Trophoblast cell (in vitro differentiated cells and primary cell): ENCODE measurements around the gene CC2D2A.

Source experiments
- DNase-seq, 2 donors: peaks; one replicate each; pipeline ENCODE4 v3.0.0-alpha.2; 2016
- H2AFZ ChIP-seq: 2 replicates; pipeline ENCODE4 v1.6.1; 2013; ENCODE audit warnings: low read length, moderate library complexity, mild to moderate bottlenecking; ENCODE audit not compliant: insufficient read depth, poor library complexity
- H2AK5ac ChIP-seq: 2 replicates; pipeline ENCODE4 v1.6.1; 2013; ENCODE audit warnings: mild to moderate bottlenecking, low read length
- H2BK120ac ChIP-seq: 2 replicates; pipeline ENCODE4 v1.6.1; 2013; ENCODE audit warnings: low read length, mild to moderate bottlenecking, moderate library complexity; ENCODE audit not compliant: insufficient read depth, poor library complexity
- H2BK12ac ChIP-seq: 2 replicates; pipeline ENCODE4 v1.6.1; 2013; ENCODE audit warnings: mild to moderate bottlenecking, low read length, moderate library complexity
- H2BK5ac ChIP-seq: 2 replicates; pipeline ENCODE4 v1.6.1; 2013; ENCODE audit warnings: low read length, low read depth, moderate library complexity, mild to moderate bottlenecking; ENCODE audit not compliant: poor library complexity
- H3K14ac ChIP-seq: 2 replicates; pipeline ENCODE4 v1.6.1; 2013; ENCODE audit warnings: mild to moderate bottlenecking, low read length
- H3K18ac ChIP-seq: 2 replicates; pipeline ENCODE4 v1.6.1; 2013; ENCODE audit warnings: mild to moderate bottlenecking, low read length
- H3K23ac ChIP-seq: 2 replicates; pipeline ENCODE4 v1.6.1; 2013; ENCODE audit warnings: low read length
- H3K27ac ChIP-seq: 2 replicates; pipeline ENCODE4 v1.5.1; 2013; ENCODE audit warnings: low read depth, mild to moderate bottlenecking, inconsistent platforms, low read length, moderate library complexity
- H3K27me3 ChIP-seq: 2 replicates; pipeline ENCODE4 v1.6.1; 2013; ENCODE audit warnings: inconsistent platforms, mild to moderate bottlenecking, low read length, moderate library complexity; ENCODE audit not compliant: insufficient read depth
- H3K36me3 ChIP-seq, 2 experiments: 1 replicate in 1 of 2; 2 replicates in 1 of 2; pipeline ENCODE4 v1.6.1; 2013; ENCODE audit warnings: low read length in 2 of 2, mild to moderate bottlenecking in 2 of 2, moderate library complexity in 1 of 2; ENCODE audit not compliant: insufficient read depth in 2 of 2, control insufficient read depth in 1 of 2
- H3K4ac ChIP-seq: 2 replicates; pipeline ENCODE4 v1.6.1; 2013; ENCODE audit warnings: low read depth, mild to moderate bottlenecking, low read length, moderate library complexity
- H3K4me1 ChIP-seq, 2 experiments: 1 replicate in 1 of 2; 2 replicates in 1 of 2; pipeline ENCODE4 v1.6.1; 2013; ENCODE audit warnings: low read length in 2 of 2, mild to moderate bottlenecking in 2 of 2, moderate library complexity in 1 of 2; ENCODE audit not compliant: insufficient read depth in 2 of 2, control insufficient read depth in 1 of 2
- H3K4me2 ChIP-seq: 2 replicates; pipeline ENCODE4 v1.6.1; 2013; ENCODE audit warnings: inconsistent platforms, mild to moderate bottlenecking, low read length, moderate library complexity
- H3K4me3 ChIP-seq: 2 replicates; pipeline ENCODE4 v1.5.1; 2013; ENCODE audit warnings: mild to moderate bottlenecking, low read depth, low read length, inconsistent platforms
- H3K79me1 ChIP-seq: one replicate; pipeline ENCODE4 v1.6.1; 2013; ENCODE audit warnings: low read length
- H3K79me2 ChIP-seq: 2 replicates; pipeline ENCODE4 v1.6.1; 2013; ENCODE audit warnings: low read length, mild to moderate bottlenecking; ENCODE audit not compliant: control insufficient read depth, insufficient read depth, poor library complexity
- H3K9ac ChIP-seq: 2 replicates; pipeline ENCODE4 v1.6.1; 2013; ENCODE audit warnings: mild to moderate bottlenecking, low read length
- H3K9me3 ChIP-seq: 2 replicates; pipeline ENCODE4 v1.6.1; 2013; ENCODE audit warnings: low read depth, mild to moderate bottlenecking, control low read depth, inconsistent platforms, low read length; ENCODE audit not compliant: insufficient read depth
- H4K12ac ChIP-seq: 2 replicates; pipeline ENCODE4 v1.6.1; 2013; ENCODE audit warnings: low read depth, mild to moderate bottlenecking, low read length, moderate library complexity
- H4K8ac ChIP-seq: 2 replicates; pipeline ENCODE4 v1.6.1; 2013; ENCODE audit warnings: low read depth, mild to moderate bottlenecking, low read length, moderate library complexity
- H4K91ac ChIP-seq: one replicate; pipeline ENCODE4 v1.6.1; 2013; ENCODE audit warnings: low read depth, mild to moderate bottlenecking, low read length, moderate library complexity
- WGBS: extraction: QIAGEN DNeasy Blood & Tissue Kit; methylation state at CpG from one replicate; pipeline ENCODE4 v1.1.7; 2013; ENCODE audit warnings: missing lambda C conversion rate; ENCODE audit not compliant: insufficient read length, insufficient coverage; ENCODE audit errors: extremely low coverage; 5-methylcytosine and 5-hydroxymethylcytosine counted together

Gene CC2D2A

GRCh38 chr4:15488136-15488535 is 18.5 kb downstream of the CC2D2A start:
- Histone ChIP-seq H2AK5ac (no peak overlapping the region), H3K9me3 (no peaks in the 10 kb centered on the region), H4K8ac (no peak overlapping the region), H3K4me1 (peaks cover 0 to 2% of the 10 kb centered on the region in 2 experiments), H2BK120ac (no peak overlapping the region), H3K4me2 (no peak overlapping the region), H3K79me1 (no peaks in the 10 kb centered on the region), H3K14ac (no peak overlapping the region), H4K91ac (no peak overlapping the region), H4K12ac (no peak overlapping the region), H3K4ac (no peak overlapping the region), H3K27ac (no peak overlapping the region), H3K9ac (no peak overlapping the region), H2AFZ (no peak overlapping the region), H2BK5ac (no peak overlapping the region), H3K36me3 (peaks cover 0 to 2% of the 10 kb centered on the region in 2 experiments), H3K79me2 (no peaks in the 10 kb centered on the region), H3K27me3 (no peaks in the 10 kb centered on the region), H3K18ac (no peak overlapping the region), H3K4me3 (no peak overlapping the region), H2BK12ac (no peak overlapping the region), H3K23ac (no peak overlapping the region)
- no peak for DNase-seq

GRCh38 chr4:15488658-15489470 is 19.2 kb downstream of the CC2D2A start:
- Histone ChIP-seq H2BK120ac (no peak overlapping the region), H3K79me2 (no peaks in the 10 kb centered on the region), H3K14ac (no peak overlapping the region), H2AFZ (no peak overlapping the region), H3K27ac (no peak overlapping the region), H3K4me1 (peaks cover 0 to 2% of the 10 kb centered on the region in 2 experiments), H4K12ac (no peak overlapping the region), H3K4me3 (no peak overlapping the region), H3K9ac (no peak overlapping the region), H3K9me3 (no peaks in the 10 kb centered on the region), H2BK12ac (no peak overlapping the region), H3K79me1 (no peaks in the 10 kb centered on the region), H3K4me2 (no peak overlapping the region), H4K8ac (no peak overlapping the region), H4K91ac (no peak overlapping the region), H3K36me3 (peaks cover 0 to 2% of the 10 kb centered on the region in 2 experiments), H3K4ac (no peak overlapping the region), H3K23ac (no peak overlapping the region), H2BK5ac (no peak overlapping the region), H2AK5ac (no peak overlapping the region), H3K18ac (no peak overlapping the region), H3K27me3 (no peaks in the 10 kb centered on the region)
- DNase-seq = no peak
- WGBS = no CpG with 5 or more reads among the region's 6 CpGs

GRCh38 chr4:15489551-15489950 is 19.9 kb downstream of the CC2D2A start:
- no peak overlapping the region for H4K8ac ChIP-seq
- no peak overlapping the region for H3K4ac ChIP-seq
- H3K14ac ChIP-seq = no peak overlapping the region
- H3K79me2 ChIP-seq = no peaks in the 10 kb centered on the region
- H4K12ac ChIP-seq = no peak overlapping the region
- H2BK5ac ChIP-seq = no peak overlapping the region
- no peak for DNase-seq
- 100% methylated on average over 1 of the region's 2 CpGs for WGBS
- H2AFZ ChIP-seq = no peak overlapping the region
- no peak overlapping the region for H2BK120ac ChIP-seq
- H2AK5ac ChIP-seq = no peak overlapping the region
- H3K9ac ChIP-seq = no peak overlapping the region
- H3K4me2 ChIP-seq = no peak overlapping the region
- H3K4me3 ChIP-seq = no peak overlapping the region
- H3K23ac ChIP-seq = no peak overlapping the region
- H4K91ac ChIP-seq = no peak overlapping the region
- peaks cover 0 to 2% of the 10 kb centered on the region in 2 experiments for H3K36me3 ChIP-seq
- no peaks in the 10 kb centered on the region for H3K4me1 ChIP-seq
- H3K79me1 ChIP-seq = no peaks in the 10 kb centered on the region
- no peak overlapping the region for H3K18ac ChIP-seq
- H3K27me3 ChIP-seq = no peaks in the 10 kb centered on the region
- no peak overlapping the region for H2BK12ac ChIP-seq
- no peak overlapping the region for H3K27ac ChIP-seq
- no peaks in the 10 kb centered on the region for H3K9me3 ChIP-seq

- Histone ChIP-seq H2AK5ac (no peak overlapping the region), H4K91ac (no peak overlapping the region), H3K9me3 (no peaks in the 10 kb centered on the region), H3K36me3 (peaks cover 0 to 2% of the 10 kb centered on the region in 2 experiments), H3K27me3 (no peaks in the 10 kb centered on the region), H3K4me2 (no peak overlapping the region), H3K9ac (no peak overlapping the region), H2BK120ac (no peak overlapping the region), H2BK12ac (no peak overlapping the region), H2BK5ac (no peak overlapping the region), H3K79me2 (no peaks in the 10 kb centered on the region), H3K23ac (no peak overlapping the region), H3K79me1 (no peaks in the 10 kb centered on the region), H3K14ac (no peak overlapping the region), H3K27ac (no peak overlapping the region), H3K18ac (no peak overlapping the region), H4K8ac (no peak overlapping the region), H3K4me3 (no peak overlapping the region), H3K4ac (no peak overlapping the region), H2AFZ (peak overlapping the region; percentile 45), H3K4me1 (peaks cover 0 to 2% of the 10 kb centered on the region in 2 experiments), H4K12ac (no peak overlapping the region)
- DNase-seq = no peak
Measured at GRCh38 chr4:15493411-15493810, 23.7 kb downstream of the CC2D2A start.
